PFSK-1 (cell line): ENCODE measurements around the gene KLF11.

ENCODE experiments used
- FOXP2 ChIP-seq: optimal IDR thresholded peaks from 2 replicates; pipeline ENCODE3; 2011; ENCODE audit warnings: borderline replicate concordance, control low read depth, inconsistent platforms; ENCODE audit not compliant: insufficient read depth; ENCODE audit errors: extremely low read length, extremely low read depth
- POLR2AphosphoS5 ChIP-seq: IDR thresholded peaks from 2 replicates; pipeline ENCODE4 v1.6.1; 2012; ENCODE audit warnings: low read depth, mild to moderate bottlenecking, control low read depth, low read length, moderate library complexity
- SIN3A ChIP-seq: IDR thresholded peaks from 2 replicates; pipeline ENCODE4 v1.6.1; 2012; ENCODE audit warnings: mild to moderate bottlenecking, low read length, moderate library complexity, borderline replicate concordance; ENCODE audit not compliant: insufficient read depth
- TAF1 ChIP-seq: IDR thresholded peaks from 2 replicates; pipeline ENCODE4 v1.6.1; 2012; ENCODE audit warnings: low read length, control low read depth, borderline replicate concordance; ENCODE audit not compliant: insufficient read depth
- TF ChIP-seq, protein P1 (sequence below), 2 experiments: IDR thresholded peaks; 2 replicates each; pipeline versions ENCODE4 v1.6.1 to v1.8.0; 2011 to 2012; ENCODE audit warnings: low read depth in 2 of 2, low read length in 2 of 2, control low read depth in 1 of 2, inconsistent platforms in 1 of 2, mild to moderate bottlenecking in 1 of 2, moderate library complexity in 1 of 2; ENCODE audit not compliant: insufficient read depth in 1 of 2

Gene KLF11

GRCh38 chr2:10045561-10046355, 2.4 kb downstream of the KLF11 start:
- TF ChIP-seq, protein P1, sequence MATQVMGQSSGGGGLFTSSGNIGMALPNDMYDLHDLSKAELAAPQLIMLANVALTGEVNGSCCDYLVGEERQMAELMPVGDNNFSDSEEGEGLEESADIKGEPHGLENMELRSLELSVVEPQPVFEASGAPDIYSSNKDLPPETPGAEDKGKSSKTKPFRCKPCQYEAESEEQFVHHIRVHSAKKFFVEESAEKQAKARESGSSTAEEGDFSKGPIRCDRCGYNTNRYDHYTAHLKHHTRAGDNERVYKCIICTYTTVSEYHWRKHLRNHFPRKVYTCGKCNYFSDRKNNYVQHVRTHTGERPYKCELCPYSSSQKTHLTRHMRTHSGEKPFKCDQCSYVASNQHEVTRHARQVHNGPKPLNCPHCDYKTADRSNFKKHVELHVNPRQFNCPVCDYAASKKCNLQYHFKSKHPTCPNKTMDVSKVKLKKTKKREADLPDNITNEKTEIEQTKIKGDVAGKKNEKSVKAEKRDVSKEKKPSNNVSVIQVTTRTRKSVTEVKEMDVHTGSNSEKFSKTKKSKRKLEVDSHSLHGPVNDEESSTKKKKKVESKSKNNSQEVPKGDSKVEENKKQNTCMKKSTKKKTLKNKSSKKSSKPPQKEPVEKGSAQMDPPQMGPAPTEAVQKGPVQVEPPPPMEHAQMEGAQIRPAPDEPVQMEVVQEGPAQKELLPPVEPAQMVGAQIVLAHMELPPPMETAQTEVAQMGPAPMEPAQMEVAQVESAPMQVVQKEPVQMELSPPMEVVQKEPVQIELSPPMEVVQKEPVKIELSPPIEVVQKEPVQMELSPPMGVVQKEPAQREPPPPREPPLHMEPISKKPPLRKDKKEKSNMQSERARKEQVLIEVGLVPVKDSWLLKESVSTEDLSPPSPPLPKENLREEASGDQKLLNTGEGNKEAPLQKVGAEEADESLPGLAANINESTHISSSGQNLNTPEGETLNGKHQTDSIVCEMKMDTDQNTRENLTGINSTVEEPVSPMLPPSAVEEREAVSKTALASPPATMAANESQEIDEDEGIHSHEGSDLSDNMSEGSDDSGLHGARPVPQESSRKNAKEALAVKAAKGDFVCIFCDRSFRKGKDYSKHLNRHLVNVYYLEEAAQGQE (IDR thresholded peaks at IDR 0.05; ENCODE audit: insufficient read depth in 1 of 2, low read depth in 2 of 2, low read length in 2 of 2) = no peak
- TF ChIP-seq SIN3A = no peak
- no peak for TF ChIP-seq FOXP2
- TF ChIP-seq TAF1 = no peak
- TF ChIP-seq POLR2AphosphoS5 = no peak

DNA sequence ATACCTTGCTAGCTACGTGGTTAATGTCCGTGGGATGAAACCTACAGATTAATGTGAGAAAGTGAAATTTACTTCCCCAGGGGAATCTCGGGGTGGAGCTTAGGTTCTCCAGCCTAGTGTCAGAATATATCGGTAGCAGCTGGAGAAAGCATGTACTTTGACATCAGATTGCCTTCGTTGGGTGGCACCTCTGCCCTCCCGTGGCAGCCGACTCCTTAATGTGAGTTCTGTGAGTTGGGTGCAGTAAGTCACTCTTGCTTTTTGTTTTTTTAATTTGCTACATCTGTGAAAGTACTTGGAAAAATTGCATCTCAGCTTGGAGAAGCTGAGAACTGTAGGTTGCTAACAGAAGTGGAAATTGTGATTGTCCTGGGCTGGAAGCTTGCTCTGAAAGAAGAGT, 3.6 kb downstream of the KLF11 start:
- no peak for TF ChIP-seq POLR2AphosphoS5
- TF ChIP-seq, protein P1 (IDR thresholded peaks at IDR 0.05; ENCODE audit: insufficient read depth in 1 of 2, low read depth in 2 of 2, low read length in 2 of 2) = no peak
- TF ChIP-seq SIN3A = no peak
- TF ChIP-seq FOXP2 = no peak

GRCh38 chr2:10047616-10048500, 4.5 kb downstream of the KLF11 start:
- TF ChIP-seq, protein P1 (IDR thresholded peaks at IDR 0.05; ENCODE audit: insufficient read depth in 1 of 2, low read depth in 2 of 2, low read length in 2 of 2) = no peak
- TF ChIP-seq TAF1 (no peak), FOXP2 (no peak), SIN3A (no peak), POLR2AphosphoS5 (no peak)

DNA sequence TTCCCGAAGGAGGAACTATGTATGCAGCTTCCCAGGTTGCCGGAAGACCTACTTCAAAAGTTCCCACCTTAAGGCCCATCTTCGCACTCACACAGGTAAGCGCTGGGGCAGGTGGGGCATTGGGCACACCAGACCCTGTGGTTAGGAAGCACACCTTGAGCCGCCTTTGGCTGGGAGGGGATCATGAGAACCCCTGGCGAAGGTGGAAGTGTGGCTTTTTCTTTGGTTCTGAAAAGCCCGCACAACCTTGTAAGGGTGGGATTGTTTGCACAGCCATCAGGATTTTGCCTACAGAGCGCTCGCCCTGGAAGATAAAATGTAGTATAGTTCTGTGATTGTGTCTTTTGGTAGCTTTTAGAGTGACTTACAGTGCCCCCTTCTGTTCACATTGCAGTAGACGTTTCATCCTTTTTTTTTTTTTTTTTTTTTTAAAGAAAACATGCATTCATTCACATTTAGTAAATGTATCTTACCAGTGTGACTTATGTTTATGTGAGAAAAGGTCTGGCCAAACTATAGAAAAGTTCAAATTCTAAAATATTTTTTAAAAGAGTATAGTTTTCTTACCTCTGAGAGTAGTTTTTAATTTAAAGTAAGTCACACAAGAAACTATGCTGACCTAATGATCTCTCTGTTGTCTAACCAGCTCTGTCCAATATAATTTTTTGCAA, 5.3 kb downstream of the KLF11 start:
- TF ChIP-seq, protein P1 (IDR thresholded peaks at IDR 0.05; ENCODE audit: insufficient read depth in 1 of 2, low read depth in 2 of 2, low read length in 2 of 2) = no peak
- no peak for TF ChIP-seq FOXP2
- TF ChIP-seq POLR2AphosphoS5 = no peak
- no peak for TF ChIP-seq TAF1
- TF ChIP-seq SIN3A = no peak
